OCI-LY7 (cell line): ENCODE data around the gene NOS3. TPM values are rescaled to one million over a fixed set of nuclear protein-coding genes. Genes with fewer than 3 reads are reported as not detected.

ENCODE experiments used
- BruUV-seq: library from RNA; stranded (reverse); fragments of 400-500 nt; replicated peaks from 2 replicates; lab custom pipeline; 2021; lab: Mats Ljungman, UMichigan
- CTCF ChIA-PET: fragments of 300-600 bp; sonication (Branson Sonifier 250); formaldehyde crosslinking; loops from one replicate; lab custom pipeline; 2022; ENCODE audit warnings: antibody characterized with exemption; ENCODE audit not compliant: unreplicated experiment; lab: Charles Lee
- POLR2A ChIA-PET: fragments of 300-600 bp; sonication (Branson Sonifier 250); formaldehyde crosslinking; loops from one replicate; lab custom pipeline; 2022; ENCODE audit warnings: antibody characterized with exemption; lab: Charles Lee
- DNase-seq: peaks from one replicate; pipeline ENCODE4 v3.0.0-alpha.2; 2015; ENCODE audit warnings: low spot score
- H2AFZ ChIP-seq: fragments of 200-600 bp; sonication (generic), shearing (Covaris generic); 2 replicates; pipeline ENCODE4 v1.6.1; 2014; ENCODE audit warnings: mild to moderate bottlenecking, antibody characterized with exemption, low read length, moderate library complexity
- H3K27ac ChIP-seq: fragments of 200-600 bp; sonication (generic); 2 replicates; pipeline ENCODE4 v1.5.1; 2014; ENCODE audit warnings: mixed run types, low read depth, mild to moderate bottlenecking, moderate library complexity, low read length, inconsistent platforms; ENCODE audit not compliant: poor library complexity, severe bottlenecking
- H3K36me3 ChIP-seq: fragments of 200-600 bp; sonication (generic); 2 replicates; pipeline ENCODE4 v1.6.1; 2014; ENCODE audit warnings: mild to moderate bottlenecking, antibody characterized with exemption, low read length, moderate library complexity, mixed read lengths; ENCODE audit not compliant: insufficient read depth
- H3K4me1 ChIP-seq: fragments of 200-600 bp; sonication (generic); 2 replicates; pipeline ENCODE4 v1.5.1; 2014; ENCODE audit warnings: mild to moderate bottlenecking, low read length; ENCODE audit not compliant: insufficient read depth, poor library complexity, severe bottlenecking
- H3K4me2 ChIP-seq: fragments of 200-600 bp; sonication (generic); 2 replicates; pipeline ENCODE4 v1.6.1; 2014; ENCODE audit warnings: mild to moderate bottlenecking, low read length
- H3K4me3 ChIP-seq: fragments of 200-600 bp; sonication (generic); 2 replicates; pipeline ENCODE4 v1.5.1; 2014; ENCODE audit warnings: mild to moderate bottlenecking, low read depth, low read length; ENCODE audit not compliant: poor library complexity, severe bottlenecking
- H3K79me2 ChIP-seq: fragments of 200-600 bp; sonication (generic); 2 replicates; pipeline ENCODE4 v1.6.1; 2016; ENCODE audit warnings: low read depth, mild to moderate bottlenecking, low read length, moderate library complexity, mixed read lengths; ENCODE audit not compliant: insufficient read depth
- H3K9me2 ChIP-seq: fragments of 200-600 bp; sonication (generic); 2 replicates; pipeline ENCODE4 v1.6.1; 2016; ENCODE audit warnings: mild to moderate bottlenecking, low read length, mixed read lengths; ENCODE audit not compliant: insufficient read depth
- H3K9me3 ChIP-seq: fragments of 200-600 bp; sonication (generic); 2 replicates; pipeline ENCODE4 v1.6.1; 2014; ENCODE audit warnings: mild to moderate bottlenecking, mixed run types, low read length, mixed read lengths
- H4K20me1 ChIP-seq: fragments of 200-600 bp; sonication (generic); 2 replicates; pipeline ENCODE4 v1.6.1; 2014; ENCODE audit warnings: mild to moderate bottlenecking, antibody characterized with exemption, low read length, moderate library complexity, mixed read lengths; ENCODE audit not compliant: insufficient read depth
- CTCF ChIP-seq: fragments of 200-600 bp; sonication (generic); conservative IDR thresholded peaks from 2 replicates; pipeline ENCODE4 v1.5.1; 2014; ENCODE audit warnings: mild to moderate bottlenecking, antibody characterized with exemption, low read length, moderate library complexity, mixed read lengths
- EZH2phosphoT487 ChIP-seq: fragments of 200-600 bp; sonication (generic); IDR thresholded peaks from 2 replicates; pipeline ENCODE4 v1.6.1; 2018; ENCODE audit warnings: low read depth, borderline replicate concordance, mild to moderate bottlenecking, mixed run types, antibody characterized with exemption, low read length, moderate library complexity, mixed read lengths
- intact Hi-C: fragments of 100-400 bp; cut with micrococcal nuclease; formaldehyde crosslinking; loops from one replicate; pipeline ENCODE4 v1.10.0; 2022; ENCODE audit not compliant: unreplicated experiment
- total RNA-seq, 2 experiments: library from RNA; depleted of rRNA in 1 of 2; stranded (reverse); fragments of >200 nt in 1 of 2; shearing (Covaris generic) in 1 of 2; gene quantifications; 2 replicates each; pipeline ENCODE4 v1.2.3, GENCODE V29; 2014 to 2022

Gene NOS3
- total RNA-seq, 2 experiments from 2014 or later, result 0.78 to 0.82 TPM

GRCh38 chr7:151023232-151023631 lies 32.4 kb downstream of the NOS3 start:
- Histone ChIP-seq H3K9me3 (no peaks in the 10 kb centered on the region), H3K4me1 (peaks cover 14% of the 10 kb centered on the region), H3K36me3 (no peaks in the 10 kb centered on the region), H3K27ac (no peak overlapping the region), H3K4me2 (no peak overlapping the region), H3K79me2 (no peaks in the 10 kb centered on the region), H4K20me1 (no peaks in the 10 kb centered on the region), H3K9me2 (no peaks in the 10 kb centered on the region), H3K4me3 (no peak overlapping the region), H2AFZ (no peak overlapping the region)
- BruUV-seq, result no TSS peak
- ChIA-PET POLR2A (no interaction called here), CTCF (no interaction called here)
- no peak for TF ChIP-seq EZH2phosphoT487
- TF ChIP-seq CTCF, result no peak
- DNase-seq, result no peak
- intact Hi-C loops, result no loop called here

GRCh38 chr7:151024435-151025056 lies 33.7 kb downstream of the NOS3 start, which contains the start of gene ATG9B:
ATG9B (minus strand) TSS chr7:151024494; CDS start chr7:151024423, 71 bp downstream.
- H3K79me2 ChIP-seq, result peaks cover 9% of the 10 kb centered on the region; the same call in 1 of the 2 replicates
- no peaks in the 10 kb centered on the region for H3K9me3 ChIP-seq
- no peak for DNase-seq
- ChIA-PET CTCF (interaction anchor here (0.6 kb wide), 1 partner anchor 248 kb away, joined by 4 read pairs; no protein-coding TSS in a partner anchor), POLR2A (interaction anchor here (0.7 kb wide), 1 partner anchor 163 kb away, joined by 3 read pairs; no protein-coding TSS in a partner anchor)
- peaks cover 18% of the 10 kb centered on the region for H3K4me1 ChIP-seq
- no peaks in the 10 kb centered on the region for H3K36me3 ChIP-seq
- no peak within 1 kb of the TSS for H3K4me3 ChIP-seq
- H3K4me2 ChIP-seq, result no peak within 1 kb of the TSS
- intact Hi-C loops, result no loop called here
- H2AFZ ChIP-seq, result no peak within 1 kb of the TSS
- H3K9me2 ChIP-seq, result no peaks in the 10 kb centered on the region
- H4K20me1 ChIP-seq, result 0 out of 2 replicates have a peak, but pooled peaks cover 3% of the 10 kb centered on the region
- TF ChIP-seq EZH2phosphoT487, result no peak
- no peak for TF ChIP-seq CTCF
- no peak within 1 kb of the TSS for H3K27ac ChIP-seq
- no TSS peak for BruUV-seq
